Stimulated activated CD8-positive, alpha-beta memory T cell treated with anti-CD3 and anti-CD28 coated beads, Interleukin-15, amount 100 ng/mL, for 4 hours (primary cell): Measurements from ENCODE around the gene GPR12.
"Not testable (repeated sequence)": the region's sequence is repeated elsewhere in the genome, so short reads cannot be mapped to it uniquely, and the experiment has no call there.

Experiments
- DNase-seq, 2 donors: peaks; one replicate each; pipeline ENCODE4 v3.0.0-alpha.2; 2020; ENCODE audit warnings: low read depth in 2 of 2

The GPR12 gene

GRCh38 chr13:26749285-26749684, 11.3 kb downstream of the GPR12 start:
- DNase-seq: no peak

- no peak for DNase-seq
These were observed 12.9 kb downstream of the GPR12 start for GRCh38 chr13:26747706-26748105.

GRCh38 chr13:26743971-26744370, 16.6 kb downstream of the GPR12 start:
- DNase-seq: no peak

DNA sequence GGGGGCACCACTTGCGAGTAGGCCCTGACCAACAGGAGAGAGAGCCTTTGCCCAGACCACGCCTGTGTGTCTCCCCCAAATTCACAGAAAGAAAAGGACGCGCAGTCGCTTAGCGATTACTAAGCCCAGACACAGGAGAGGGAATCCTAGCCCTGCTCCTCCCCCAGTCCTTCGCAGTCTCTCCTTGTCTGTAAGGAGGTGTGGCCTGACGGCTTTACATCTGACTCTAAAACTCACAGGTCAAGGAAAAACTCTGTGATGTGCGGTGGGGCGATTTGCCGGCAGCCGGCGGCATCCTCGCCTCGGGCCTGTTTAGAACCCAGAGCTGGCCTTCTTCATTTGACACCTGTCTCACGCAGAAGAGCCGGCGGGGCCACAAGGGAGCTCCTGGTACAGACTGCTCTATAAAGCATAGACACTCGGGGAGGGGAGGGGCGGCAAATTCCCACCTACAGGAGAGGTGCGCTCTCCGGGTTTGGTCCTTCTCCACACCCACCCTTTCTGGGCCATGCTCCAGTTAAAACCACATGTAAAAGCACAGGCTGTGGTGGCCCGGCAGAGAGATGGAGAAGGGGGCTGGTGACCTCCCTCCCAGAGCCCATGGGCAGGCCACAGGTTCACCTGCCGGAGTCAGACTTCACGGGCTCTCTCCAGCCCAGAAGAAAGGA, 17.8 kb downstream of the GPR12 start:
- DNase-seq: no peak

- DNase-seq: no peak
These were observed 24.9 kb downstream of the GPR12 start for GRCh38 chr13:26735677-26736076.

DNA sequence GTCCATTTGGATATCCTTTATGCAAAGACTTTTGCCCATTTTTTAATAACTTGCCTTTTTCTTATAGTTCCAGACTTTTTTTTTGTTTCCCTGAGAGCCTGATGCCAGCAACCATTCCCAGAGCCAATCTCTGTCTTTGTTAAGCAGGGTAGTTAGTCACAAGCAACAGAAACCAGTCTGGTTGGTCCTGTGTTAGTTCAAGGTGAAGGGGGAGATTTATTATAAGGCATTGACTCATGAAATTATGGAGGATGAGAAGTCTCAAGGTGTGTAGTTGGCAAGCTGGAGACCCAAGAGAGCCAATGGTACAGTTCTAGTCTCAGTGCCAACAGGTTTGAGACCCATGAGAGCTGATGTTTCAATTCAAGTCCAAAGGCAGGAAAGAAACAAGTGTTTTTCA, 33.0 kb downstream of the GPR12 start:
- DNase-seq: no peak

- no peak for DNase-seq
These were observed 33.5 kb downstream of the GPR12 start for GRCh38 chr13:26727122-26727521.

DNA sequence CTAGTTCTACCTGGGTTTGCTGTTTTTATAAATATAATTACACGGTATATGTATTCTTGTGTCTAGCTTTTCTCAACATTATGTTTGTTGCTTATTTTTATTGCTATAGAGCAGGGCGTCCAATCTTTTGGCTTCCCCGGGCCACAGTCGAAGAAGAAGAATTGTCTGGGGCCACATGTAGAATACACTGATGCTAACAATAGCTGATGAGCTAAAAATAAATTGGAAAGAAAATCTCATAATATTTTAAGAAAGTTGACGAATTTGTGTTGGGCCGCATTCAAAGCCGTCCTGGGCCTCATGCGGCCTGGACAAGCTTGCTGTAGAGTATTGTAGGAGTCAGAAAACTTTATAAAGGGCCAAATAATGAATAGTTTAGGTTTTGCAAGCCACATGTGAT, 33.9 kb downstream of the GPR12 start:
- DNase-seq: no peak

DNA sequence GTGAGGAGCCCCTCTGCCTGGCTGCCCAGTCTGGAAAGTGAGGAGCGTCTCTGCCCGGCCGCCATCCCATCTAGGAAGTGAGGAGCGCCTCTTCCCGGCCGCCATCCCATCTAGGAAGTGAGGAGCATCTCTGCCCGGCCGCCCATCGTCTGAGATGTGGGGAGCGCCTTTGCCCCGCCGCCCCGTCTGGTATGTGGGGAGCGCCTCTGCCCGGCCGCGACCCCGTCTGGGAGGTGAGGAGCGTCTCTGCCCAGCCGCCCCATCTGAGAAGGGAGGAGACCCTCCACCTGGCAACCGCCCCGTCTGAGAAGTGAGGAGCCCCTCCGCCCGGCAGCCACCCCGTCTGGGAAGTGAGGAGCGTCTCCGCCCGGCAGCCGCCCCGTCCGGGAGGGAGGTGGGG, 37.0 kb downstream of the GPR12 start:
- not testable (repeated sequence) for DNase-seq

DNA sequence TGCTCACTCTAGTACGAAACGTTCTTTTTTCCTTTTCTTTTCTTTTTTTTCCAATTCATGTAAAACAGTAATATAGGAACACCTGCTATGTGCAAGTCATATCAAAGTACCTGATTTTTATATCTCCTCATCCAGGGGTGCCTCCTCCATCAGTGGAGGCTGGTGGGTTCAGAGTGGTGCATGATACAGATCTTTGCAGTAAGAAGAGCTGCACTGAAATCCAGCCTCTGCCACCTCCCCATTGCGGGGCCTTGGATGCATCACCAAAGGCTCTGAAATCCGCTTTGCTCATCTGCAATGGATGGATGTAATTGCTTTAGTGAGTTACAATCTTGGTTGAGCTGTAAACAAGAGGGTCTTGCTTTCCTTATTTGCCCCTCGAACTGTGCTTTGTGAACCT, 38.3 kb downstream of the GPR12 start:
- DNase-seq: no peak

GRCh38 chr13:26721251-26722121, 39.1 kb downstream of the GPR12 start:
- DNase-seq: peak in 1 of 2 donors; percentile 3

DNA sequence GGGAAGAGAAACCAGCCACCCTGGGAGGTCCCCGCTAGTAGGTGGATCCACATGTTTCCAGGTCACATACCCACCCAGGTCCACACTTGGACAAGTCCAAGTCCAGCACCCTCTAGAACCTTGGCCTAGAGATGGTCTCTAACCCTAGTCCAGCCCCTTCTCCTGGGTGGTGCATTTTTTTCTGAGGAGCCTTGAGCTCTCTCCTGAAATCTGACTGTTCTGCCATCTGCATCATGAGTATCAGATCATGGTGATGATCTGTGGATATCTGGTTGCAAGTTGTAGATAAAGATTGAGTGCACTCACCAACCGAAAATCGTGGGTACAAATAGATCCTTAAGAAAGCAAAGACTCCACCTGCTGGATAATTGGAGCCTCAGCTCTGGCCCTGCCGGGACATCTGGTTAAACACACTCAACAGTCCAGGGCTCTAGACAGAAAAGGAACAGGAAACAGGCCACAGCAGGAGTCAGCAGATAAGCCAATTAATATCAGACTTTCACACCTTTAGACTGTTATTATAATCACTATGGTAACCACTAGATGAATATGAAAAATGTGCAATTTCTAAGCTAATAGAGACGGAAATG, 41.1 kb downstream of the GPR12 start:
- no peak for DNase-seq

DNA sequence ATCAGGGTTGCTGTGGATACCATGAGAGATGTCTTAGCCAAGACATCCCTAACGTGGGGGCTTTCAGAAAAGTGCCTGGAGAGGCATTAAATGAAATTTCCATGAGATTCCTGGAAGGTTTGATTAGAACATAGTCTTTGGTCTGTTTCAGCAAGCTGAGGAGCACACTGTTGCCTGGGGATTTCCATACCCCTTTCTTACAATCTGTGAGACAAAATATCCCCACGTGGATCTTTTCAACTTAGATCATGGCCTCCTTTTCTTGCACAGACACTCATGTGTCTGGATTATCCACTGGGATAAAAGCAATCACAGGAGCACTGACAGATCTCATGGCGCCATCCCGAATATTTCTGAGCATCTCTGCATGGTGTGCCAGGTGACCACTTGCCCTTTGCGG, 41.7 kb downstream of the GPR12 start:
- no peak for DNase-seq

DNA sequence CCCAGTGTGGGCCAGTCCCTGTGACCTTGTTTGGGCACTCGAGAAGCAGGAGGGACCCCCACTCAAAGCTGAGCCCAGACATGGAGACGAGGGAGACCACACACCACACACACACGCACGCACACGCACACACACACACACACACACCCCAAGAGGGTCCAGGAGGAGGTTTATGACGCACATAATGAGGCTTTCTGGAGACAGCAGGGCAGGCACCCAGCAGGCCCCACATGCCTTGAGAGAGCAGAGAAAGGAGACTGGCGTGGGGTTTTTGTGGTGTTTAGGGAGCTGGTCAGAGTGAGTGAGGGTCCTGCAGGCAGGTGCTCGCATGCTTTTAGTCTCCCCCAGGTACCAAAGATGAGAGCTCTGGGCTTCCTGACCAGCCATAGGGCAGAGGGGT, 42.4 kb downstream of the GPR12 start:
- DNase-seq: no peak

- no peak for DNase-seq
These were observed 43.6 kb downstream of the GPR12 start for GRCh38 chr13:26716984-26717383.

- no peak for DNase-seq
These were observed 47.2 kb downstream of the GPR12 start for GRCh38 chr13:26713341-26713740.

DNA sequence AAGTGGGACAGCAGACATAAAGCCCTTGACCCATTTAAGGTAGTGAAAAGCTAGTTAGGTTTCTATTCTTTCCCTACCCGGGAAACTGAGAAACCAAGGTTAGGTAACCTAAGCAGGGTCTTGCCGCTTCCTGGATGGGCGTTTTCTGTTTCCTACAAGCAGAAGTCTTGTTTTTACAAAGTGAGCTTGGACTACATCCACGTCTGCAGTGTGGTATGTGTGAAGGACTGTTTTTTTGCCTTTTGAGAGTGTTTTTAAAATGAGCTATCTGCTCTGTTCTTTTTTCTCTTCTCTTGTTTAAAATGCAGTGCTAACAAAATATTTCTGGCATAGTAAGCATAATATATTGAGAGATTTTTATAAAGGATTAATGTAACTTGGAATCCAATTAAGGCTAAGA, 49.4 kb downstream of the GPR12 start:
- DNase-seq: no peak

GRCh38 chr13:26710166-26710565, 50.4 kb downstream of the GPR12 start:
- no peak for DNase-seq

DNA sequence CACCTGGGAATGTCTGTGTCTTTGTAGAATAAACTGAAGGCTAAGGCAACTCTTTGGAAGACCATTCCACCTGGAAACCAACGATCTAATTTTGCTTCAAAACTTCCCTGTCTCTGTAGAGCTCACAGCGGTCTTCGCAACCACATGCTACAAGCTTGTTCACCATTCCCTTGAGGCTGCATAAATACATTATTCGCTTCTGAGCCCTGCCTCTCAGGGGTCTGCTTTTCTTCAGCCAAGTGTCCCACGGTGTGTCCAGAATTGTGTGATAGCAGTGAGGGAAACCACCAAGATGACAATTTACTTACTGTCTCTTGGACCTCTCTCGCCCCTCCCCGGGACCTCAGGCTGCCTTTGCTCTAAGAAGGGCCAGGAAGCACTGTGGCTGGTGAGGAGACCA, 51.1 kb downstream of the GPR12 start:
- no peak for DNase-seq

DNA sequence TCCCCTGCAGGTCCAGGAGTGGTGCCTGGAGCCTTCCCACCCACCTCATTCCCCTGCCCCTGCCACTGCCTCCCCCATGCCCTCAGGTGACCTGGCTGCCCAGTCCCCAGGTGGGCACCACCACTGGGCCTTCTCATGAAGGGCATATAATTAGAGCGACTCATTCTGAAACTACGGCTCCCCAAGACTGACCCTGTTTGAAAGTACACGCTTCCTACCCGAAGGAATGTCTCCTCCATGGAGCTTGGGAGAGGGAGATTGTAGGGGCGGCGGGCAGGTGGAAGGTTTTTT, 52.6 kb downstream of the GPR12 start:
- no peak for DNase-seq

DNA sequence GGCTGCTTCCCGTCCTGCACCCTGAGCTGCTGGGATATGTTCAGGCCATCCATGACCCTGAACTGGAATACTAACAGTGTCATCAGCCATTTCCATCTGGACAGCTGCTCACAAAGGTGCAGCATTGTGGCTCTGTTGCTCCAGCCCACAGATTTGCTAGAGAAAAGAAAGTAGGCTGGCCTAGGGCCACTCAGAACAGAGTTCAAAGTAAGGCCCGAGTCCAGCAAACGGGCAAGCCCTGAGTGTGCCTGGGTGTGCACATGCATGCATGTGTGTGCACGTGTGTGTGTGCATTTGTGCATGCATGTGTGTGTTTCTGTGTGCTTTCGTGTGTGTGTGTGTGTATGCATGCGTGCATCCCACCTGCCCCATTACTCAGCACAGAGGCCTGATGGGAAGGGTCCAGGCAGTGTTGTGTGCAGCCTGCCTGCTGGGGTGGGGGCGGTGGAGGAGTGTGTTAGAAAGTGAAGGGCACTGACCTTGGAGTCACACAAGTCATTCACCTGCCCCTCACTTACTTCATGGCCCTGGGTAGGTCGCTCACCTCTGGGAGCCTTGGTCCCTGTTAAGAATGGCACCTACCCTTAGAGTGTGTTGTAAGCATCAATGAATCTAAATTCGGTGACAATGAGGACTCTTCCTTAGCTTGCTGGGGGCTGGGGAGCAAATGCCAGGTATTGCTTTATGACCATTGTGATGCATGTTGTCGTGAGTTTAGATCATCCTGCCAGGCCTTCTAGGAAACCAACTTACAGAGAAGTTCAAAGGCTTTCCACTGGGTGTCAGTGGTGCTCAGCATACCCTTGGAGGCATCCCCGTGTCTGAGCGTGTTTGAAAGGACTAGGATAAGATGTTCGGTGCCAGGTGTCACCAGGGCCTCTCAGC, 53.2 kb downstream of the GPR12 start:
- DNase-seq: no peak

- DNase-seq: no peak
These were observed 54.2 kb downstream of the GPR12 start for GRCh38 chr13:26706381-26706780.
